ENCODE results near the gene STK31. TPM values are rescaled to one million over a fixed set of nuclear protein-coding genes. Genes with fewer than 3 reads are reported as not detected.

Gene STK31
- total and polyA plus RNA-seq, 10 of the 15 experiments (the other 5 are each of a cell fraction or from before 2014, with no cell fraction given) = 0.08 to 0.49 (median 0.17) TPM; not detected in 1

GRCh38 chr7:23765943-23766342 lies 55.9 kb downstream of the STK31 start (continued):
- TF ChIP-seq ZNF592 (IDR thresholded peaks at IDR 0.05) (no peak), MTA3 (IDR thresholded peaks at IDR 0.05; ENCODE audit: borderline replicate concordance, low read length) (no peak), KLF5 (IDR thresholded peaks at IDR 0.05; ENCODE audit: partially characterized antibody) (no peak), JUND (IDR thresholded peaks at IDR 0.05; ENCODE audit: low read depth, low read length) (no peak), ZNF274 (IDR thresholded peaks at IDR 0.05; ENCODE audit: insufficient read depth, insufficient read length) (no peak), KDM1A (IDR thresholded peaks at IDR 0.05; ENCODE audit: borderline replicate concordance) (no peak), BHLHE40 (IDR thresholded peaks at IDR 0.05; ENCODE audit: borderline replicate concordance in 1 of 2, low read depth in 2 of 2, low read length in 1 of 2) (no peak)

GRCh38 chr7:23767514-23767913 lies 57.5 kb downstream of the STK31 start:
- Histone ChIP-seq H2AFZ (ENCODE audit: control insufficient read depth, low read depth, low read length) (no peak overlapping the region), H3K27ac (ENCODE audit: control insufficient read depth, insufficient read depth) (no peak overlapping the region), H3K79me2 (ENCODE audit: control insufficient read depth, insufficient read depth, low read length) (no peaks in the 10 kb centered on the region), H3K9ac (ENCODE audit: control insufficient read depth, insufficient read depth, low read length) (no peak overlapping the region), H3K9me3 (replicated peaks; ENCODE audit: control insufficient read depth, insufficient read depth, low read length) (no peaks in the 10 kb centered on the region), H3K4me1 (ENCODE audit: control insufficient read depth, insufficient read depth, low read length) (no peaks in the 10 kb centered on the region), H3K27me3 (replicated peaks in 1 of 2; ENCODE audit: control insufficient read depth in 2 of 2, insufficient read depth in 2 of 2, low read length in 1 of 2) (no peaks in the 10 kb centered on the region), H3K36me3 (ENCODE audit: control insufficient read depth in 2 of 2, insufficient read depth in 2 of 2, low read length in 1 of 2) (no peaks in the 10 kb centered on the region), H3K4me2 (ENCODE audit: control insufficient read depth, insufficient read depth) (no peak overlapping the region), H4K20me1 (ENCODE audit: control insufficient read depth, insufficient read depth) (no peaks in the 10 kb centered on the region), H3K4me3 (no peak overlapping the region)
- no TSS peak for BruUV-seq (replicated peaks)
- ATAC-seq (no peak), DNase-seq (ENCODE audit: low read depth, low spot score) (no peak), FAIRE-seq (no peak)
- ChIA-PET POLR2A (no interaction called here), CTCF (no interaction called here), RAD21 (ENCODE audit: unreplicated experiment) (no interaction called here), SMC1A (ENCODE audit: uncharacterized antibody, unreplicated experiment) (interaction anchor here (0.7 kb wide), 1 partner anchor 492 kb away, joined by 3 read pairs; no protein-coding TSS in a partner anchor)
- in situ Hi-C loops (cut with MboI) = no loop called here
- intact Hi-C loops (cut with micrococcal nuclease; ENCODE audit: unreplicated experiment) = no loop called here
- TF ChIP-seq NBN (IDR thresholded peaks at IDR 0.05) = no peak
- no peak for TF ChIP-seq ZNF274 (IDR thresholded peaks at IDR 0.05; ENCODE audit: insufficient read depth, insufficient read length)
- TF ChIP-seq RELB (IDR thresholded peaks at IDR 0.05; ENCODE audit: low read depth) = no peak
- TF ChIP-seq EED (IDR thresholded peaks at IDR 0.05; ENCODE audit: low read depth) = no peak
- no peak for TF ChIP-seq HSF1 (IDR thresholded peaks at IDR 0.05; ENCODE audit: low read depth, low read length)
- TF ChIP-seq POLR2AphosphoS5 (IDR thresholded peaks at IDR 0.05; ENCODE audit: low read length) = no peak
- TF ChIP-seq HCFC1 (IDR thresholded peaks at IDR 0.05; ENCODE audit: low read length) = no peak
- TF ChIP-seq NR2C2 (IDR thresholded peaks at IDR 0.05; ENCODE audit: borderline replicate concordance, control insufficient read depth, insufficient read length, low read depth) = no peak
- no peak for TF ChIP-seq IKZF2 (IDR thresholded peaks at IDR 0.05)
- no peak for TF ChIP-seq SIN3A (IDR thresholded peaks at IDR 0.05; ENCODE audit: low read depth, low read length)

All from GM12878 (cell line).